Gastroesophageal sphincter (tissue), 4 donors: ENCODE measurements around the gene ZFX. TPM values are rescaled to one million over a fixed set of nuclear protein-coding genes. Genes with fewer than 3 reads are reported as not detected.
"Not testable (repeated sequence)": the region's sequence is repeated elsewhere in the genome, so short reads cannot be mapped to it uniquely, and the experiment has no call there.

Source experiments
- ATAC-seq: fragments of 150-250 bp; one replicate; pipeline ENCODE4 v1.9.1; 2016; ENCODE audit warnings: mild to moderate bottlenecking, moderate library complexity
- H3K27ac ChIP-seq, 4 donors: fragments of 200-600 bp; sonication (generic) in 3 of 4; 1 replicate in 3 of 4; 2 replicates in 1 of 4; pipeline ENCODE4 v1.5.1; 2016 to 2019
- H3K27me3 ChIP-seq: fragments of 200-600 bp; sonication (generic); one replicate; pipeline ENCODE4 v1.5.1; 2019
- H3K36me3 ChIP-seq, 2 donors: fragments of 200-600 bp; sonication (generic); one replicate each; pipeline ENCODE4 v1.5.1; 2019; ENCODE audit warnings: control low read depth in 1 of 2
- H3K4me1 ChIP-seq, 3 donors: fragments of 200-600 bp; sonication (generic); 1 replicate in 2 of 3; 2 replicates in 1 of 3; pipeline ENCODE4 v1.5.1; 2016 to 2019; ENCODE audit warnings: control low read depth in 2 of 3
- H3K4me3 ChIP-seq, 2 donors: fragments of 200-600 bp; sonication (generic); one replicate each; pipeline ENCODE4 v1.5.1; 2019; ENCODE audit warnings: mild to moderate bottlenecking in 1 of 2, moderate library complexity in 1 of 2
- H3K9me3 ChIP-seq, 3 donors: fragments of 200-600 bp; sonication (generic); one replicate each; pipeline ENCODE4 v1.5.1; 2017 to 2019; ENCODE audit warnings: control low read depth in 2 of 3
- CTCF ChIP-seq, 4 experiments: fragments of 200-600 bp in 2 of 4; fragments of 450-650 bp in 2 of 4; sonication (generic) in 1 of 4; IDR thresholded peaks; one replicate each; pipeline ENCODE4 v1.5.1; 2017 to 2019; ENCODE audit warnings: antibody characterized with exemption in 4 of 4, mild to moderate bottlenecking in 2 of 4, moderate library complexity in 2 of 4
- EP300 ChIP-seq: sonication (generic); formaldehyde crosslinking; IDR thresholded peaks from one replicate; pipeline ENCODE4 v1.6.1; 2017; ENCODE audit warnings: antibody characterized with exemption, mild to moderate bottlenecking
- POLR2A ChIP-seq, 2 donors: fragments of 450-650 bp; IDR thresholded peaks; one replicate each; pipeline ENCODE4 v1.6.1; 2017; ENCODE audit warnings: antibody characterized with exemption in 2 of 2, mild to moderate bottlenecking in 2 of 2, moderate library complexity in 1 of 2
- POLR2AphosphoS5 ChIP-seq: sonication (generic); formaldehyde crosslinking; IDR thresholded peaks from one replicate; pipeline ENCODE4 v1.6.1; 2017; ENCODE audit warnings: antibody characterized with exemption
- WGBS, 2 donors: methylation state at CpG; one replicate each; pipeline ENCODE4 v1.1.5; 2018; ENCODE audit warnings: low coverage in 1 of 2; 5-methylcytosine and 5-hydroxymethylcytosine counted together
- total RNA-seq, 4 donors: library from RNA; depleted of rRNA; stranded (reverse); fragments of >200 nt; gene quantifications; one replicate each; pipeline ENCODE4 v1.1.0, GENCODE V29; 2016

ZFX gene
- total RNA-seq, 4 donors from 2014 or later = 59.6 to 94.3 (median 63.1) TPM

GRCh38 chrX:24124244-24124799, 25.2 kb upstream of the ZFX start:
- no peaks in the 10 kb centered on the region for H3K9me3 ChIP-seq
- 17 to 48% methylated on average over 3 to 4 of the region's 4 CpGs for WGBS, 2 donors
- H3K4me1 ChIP-seq = peaks cover 0 to 12% (median 0%) of the 10 kb centered on the region in 3 donors
- no peak overlapping the region for H3K27ac ChIP-seq
- no peak for ATAC-seq
- no peak overlapping the region for H3K4me3 ChIP-seq
- no peaks in the 10 kb centered on the region for H3K27me3 ChIP-seq
- TF ChIP-seq POLR2AphosphoS5 = no peak
- TF ChIP-seq CTCF (IDR thresholded peaks at IDR 0.05) = no peak
- no peak for TF ChIP-seq POLR2A (IDR thresholded peaks at IDR 0.05)
- no peak for TF ChIP-seq EP300
- no peaks in the 10 kb centered on the region for H3K36me3 ChIP-seq

- H3K27ac ChIP-seq = no peak overlapping the region
- TF ChIP-seq CTCF (IDR thresholded peaks at IDR 0.05) = no peak
- no peak for TF ChIP-seq POLR2A (IDR thresholded peaks at IDR 0.05)
- no peak for TF ChIP-seq EP300
- TF ChIP-seq POLR2AphosphoS5 = no peak
- no peak overlapping the region for H3K4me3 ChIP-seq
- no peak for ATAC-seq
- no peaks in the 10 kb centered on the region for H3K9me3 ChIP-seq
- no peaks in the 10 kb centered on the region for H3K27me3 ChIP-seq
- WGBS, 2 donors = 73 to 74% methylated on average over 2 to 3 of the region's 8 CpGs
- H3K4me1 ChIP-seq = peaks cover 0 to 12% (median 0%) of the 10 kb centered on the region in 3 donors
- no peaks in the 10 kb centered on the region for H3K36me3 ChIP-seq
These were observed 24.4 kb upstream of the ZFX start for GRCh38 chrX:24125028-24125612.

- H3K36me3 ChIP-seq = no peaks in the 10 kb centered on the region
- no peaks in the 10 kb centered on the region for H3K4me1 ChIP-seq
- no peak overlapping the region for H3K4me3 ChIP-seq
- TF ChIP-seq POLR2AphosphoS5 (no peak), POLR2A (IDR thresholded peaks at IDR 0.05) (no peak), CTCF (IDR thresholded peaks at IDR 0.05) (no peak), EP300 (no peak)
- no peak overlapping the region for H3K27ac ChIP-seq
- WGBS, 2 donors = 100% methylated on average over 1 of the region's 1 CpG; no CpG with 5 or more reads in 1 of the 2 donors
- no peaks in the 10 kb centered on the region for H3K27me3 ChIP-seq
- no peak for ATAC-seq
- H3K9me3 ChIP-seq = no peaks in the 10 kb centered on the region
These were observed 18.1 kb upstream of the ZFX start for GRCh38 chrX:24131476-24131875.

- H3K4me3 ChIP-seq = no peak overlapping the region
- WGBS, 2 donors = 91% methylated on average over 4 of the region's 5 CpGs; no CpG with 5 or more reads in 1 of the 2 donors
- no peaks in the 10 kb centered on the region for H3K9me3 ChIP-seq
- H3K36me3 ChIP-seq = no peaks in the 10 kb centered on the region
- H3K27ac ChIP-seq = no peak overlapping the region
- H3K27me3 ChIP-seq = no peaks in the 10 kb centered on the region
- H3K4me1 ChIP-seq = no peaks in the 10 kb centered on the region
- ATAC-seq = no peak
- TF ChIP-seq POLR2A (IDR thresholded peaks at IDR 0.05) (no peak), EP300 (no peak), POLR2AphosphoS5 (no peak), CTCF (IDR thresholded peaks at IDR 0.05) (no peak)
These were observed 16.2 kb upstream of the ZFX start for GRCh38 chrX:24133312-24133711.

- H3K4me3 ChIP-seq, H3K36me3 ChIP-seq, H3K27me3 ChIP-seq, ATAC-seq, H3K27ac ChIP-seq, H3K4me1 ChIP-seq, H3K9me3 ChIP-seq: not testable (repeated sequence)
- WGBS, 2 donors = 57 to 80% methylated on average over 1 to 3 of the region's 9 CpGs
These were observed 13.8 kb upstream of the ZFX start for GRCh38 chrX:24135768-24136167.
